HG02970 (cell line): Measurements from ENCODE around the gene LRRC47.

Experiments
- ATAC-seq: cut with Tn5 transposase; IDR thresholded peaks from one replicate; pipeline ENCODE4 v1.9.1; 2021; ENCODE audit warnings: mild to moderate bottlenecking, moderate library complexity, moderate number of reproducible peaks; ENCODE audit not compliant: unreplicated experiment, low FRiP score

Gene LRRC47

DNA sequence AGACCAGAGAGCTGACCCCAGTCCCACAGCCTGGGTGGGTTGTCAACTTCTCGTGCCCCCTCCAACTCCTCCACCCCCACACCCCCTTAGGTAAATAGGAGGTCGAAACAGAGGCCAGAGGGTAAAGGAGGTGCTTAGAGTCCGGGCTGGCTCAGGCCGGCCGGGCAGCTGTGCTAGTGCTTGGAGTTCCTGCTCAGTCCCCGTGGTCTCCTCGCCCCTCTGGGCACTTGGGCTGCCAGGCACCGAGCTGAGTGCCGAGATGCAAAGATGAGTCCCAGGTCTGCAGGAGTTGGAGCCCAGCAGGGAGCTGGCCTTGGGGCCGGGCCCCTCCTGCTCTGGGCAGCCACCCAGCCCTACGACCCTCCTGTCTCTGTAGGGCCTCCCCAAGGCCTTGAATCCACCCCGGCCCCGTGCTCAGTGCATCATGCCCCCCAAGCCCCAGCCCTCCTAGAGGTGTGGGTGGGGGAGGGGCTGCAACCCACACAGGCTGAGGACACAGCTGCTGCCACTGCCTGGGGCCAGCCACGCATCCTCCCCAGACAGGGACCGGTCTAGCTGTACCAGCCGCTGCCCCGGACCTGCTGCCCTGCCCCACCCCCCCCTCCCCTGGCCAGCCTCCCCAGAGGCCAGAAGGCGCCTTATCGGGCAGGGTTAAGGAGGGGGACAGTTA lies 21.9 kb downstream of the LRRC47 start:
- ATAC-seq = no peak

DNA sequence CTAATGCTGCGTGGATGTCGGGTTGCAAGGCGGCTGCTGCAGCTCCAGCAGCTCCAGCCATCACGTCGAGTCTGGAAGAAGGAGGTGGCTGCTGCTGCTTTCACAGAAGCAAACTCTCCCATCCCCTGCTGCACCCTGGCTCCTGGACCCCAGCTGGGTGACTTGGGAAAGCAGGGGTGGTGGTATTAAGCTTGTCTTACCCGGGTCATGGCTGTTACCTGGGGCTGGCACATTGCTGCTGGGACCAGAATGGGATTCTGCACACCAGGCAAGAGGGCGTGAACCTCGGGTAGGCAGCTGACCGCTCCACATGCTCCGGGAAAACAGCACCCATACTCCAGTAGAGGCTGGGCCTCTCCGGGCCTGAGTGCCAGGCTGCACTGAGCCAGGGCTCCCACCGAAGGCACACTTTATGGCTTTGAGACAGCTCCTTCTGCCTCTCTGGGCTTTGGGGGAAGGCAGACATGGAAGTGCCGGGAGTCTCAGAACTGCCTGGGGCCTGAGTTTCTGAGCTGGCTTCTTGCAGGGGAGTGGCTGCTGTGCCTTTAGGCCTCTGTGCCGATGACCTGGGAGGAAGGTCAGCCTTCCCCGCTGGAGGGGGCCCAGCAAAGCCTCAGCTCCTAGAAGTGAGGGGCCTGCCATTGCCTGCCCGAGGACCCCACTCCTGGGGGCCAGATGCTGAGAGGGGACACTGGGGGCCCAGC lies 22.6 kb downstream of the LRRC47 start:
- ATAC-seq = no peak

DNA sequence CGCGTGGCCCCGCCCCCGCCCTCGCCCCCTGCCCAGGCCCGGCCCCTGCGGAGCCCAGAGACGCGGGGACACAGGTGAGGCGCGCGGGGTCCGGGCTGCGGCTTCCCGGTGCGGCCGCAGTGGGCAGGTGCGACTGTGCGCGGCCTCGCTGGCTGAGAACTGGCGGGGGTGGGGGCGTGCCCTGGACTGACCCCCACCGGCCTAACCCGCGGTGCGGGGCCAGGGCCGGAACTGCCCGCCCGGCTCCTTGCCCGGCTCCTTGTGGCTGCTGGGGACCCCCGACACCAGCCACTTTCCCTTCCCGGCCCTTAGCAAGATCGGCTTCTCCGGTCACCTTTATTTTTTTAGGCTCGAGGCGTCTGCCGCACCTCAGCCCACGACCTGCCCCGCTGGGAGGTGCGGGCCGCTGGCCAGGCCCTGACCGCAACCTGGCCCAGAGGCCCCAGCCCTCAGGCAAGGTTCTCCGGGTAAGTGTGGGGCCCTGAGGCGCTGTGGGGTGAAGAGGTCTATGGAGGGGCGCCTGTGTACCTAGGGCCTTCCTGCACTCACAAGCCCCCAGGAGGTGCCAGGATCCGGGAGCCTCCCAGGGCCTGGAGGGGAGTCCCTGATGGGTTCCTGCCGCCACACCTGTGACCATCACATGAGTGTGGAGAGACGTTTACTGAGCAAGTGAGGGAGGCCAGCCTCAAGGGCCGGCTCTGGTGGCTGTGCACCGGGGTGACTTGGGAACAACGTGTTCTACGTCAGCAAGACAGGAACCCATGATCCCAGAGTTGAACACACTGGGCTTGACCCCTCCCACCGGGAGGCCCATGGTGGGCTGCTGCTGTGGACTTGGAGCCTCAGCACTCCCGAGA lies 23.4 kb downstream of the LRRC47 start, which contains the start of gene SMIM1:
SMIM1 (plus strand) TSS at position 35 of the 857 bp plus-strand sequence. CDS start 2,625 bp downstream, outside the sequence.
- peak; percentile 33 for ATAC-seq

DNA sequence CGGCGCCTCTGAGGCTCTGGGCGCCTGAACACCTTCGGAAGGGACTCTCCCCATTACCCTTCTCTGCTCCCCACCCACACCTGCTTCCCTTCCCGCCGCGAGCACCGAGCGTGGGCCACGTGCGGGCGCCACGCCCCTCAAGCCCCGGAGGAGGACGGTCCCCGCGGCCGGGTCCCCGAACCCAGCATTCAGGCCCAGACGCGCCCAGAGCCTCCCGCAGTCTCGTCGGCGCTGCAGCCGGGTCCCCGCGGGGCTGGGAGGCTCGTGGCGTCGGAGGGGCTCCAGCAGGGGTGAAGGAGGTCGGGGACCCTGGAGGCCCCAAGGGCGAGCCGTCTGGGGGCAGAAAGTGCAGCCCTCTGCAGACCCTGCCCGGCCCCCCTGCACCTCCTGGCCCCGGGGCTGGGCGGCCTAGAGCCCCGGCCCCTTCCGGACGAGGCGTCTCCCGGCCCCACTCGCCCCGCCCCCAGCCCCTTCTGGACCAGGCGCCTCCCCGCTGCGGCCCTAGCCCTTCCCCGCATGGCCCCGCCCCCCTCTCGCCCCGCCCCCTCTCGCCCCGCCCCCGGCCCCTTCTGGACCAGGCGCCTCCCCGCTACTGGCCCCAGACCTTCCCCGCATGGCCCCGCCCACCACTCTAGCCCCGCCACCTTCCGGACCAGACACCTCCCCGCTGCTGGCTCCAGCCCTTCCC lies 24.1 kb downstream of the LRRC47 start:
- peak; percentile 66 for ATAC-seq

DNA sequence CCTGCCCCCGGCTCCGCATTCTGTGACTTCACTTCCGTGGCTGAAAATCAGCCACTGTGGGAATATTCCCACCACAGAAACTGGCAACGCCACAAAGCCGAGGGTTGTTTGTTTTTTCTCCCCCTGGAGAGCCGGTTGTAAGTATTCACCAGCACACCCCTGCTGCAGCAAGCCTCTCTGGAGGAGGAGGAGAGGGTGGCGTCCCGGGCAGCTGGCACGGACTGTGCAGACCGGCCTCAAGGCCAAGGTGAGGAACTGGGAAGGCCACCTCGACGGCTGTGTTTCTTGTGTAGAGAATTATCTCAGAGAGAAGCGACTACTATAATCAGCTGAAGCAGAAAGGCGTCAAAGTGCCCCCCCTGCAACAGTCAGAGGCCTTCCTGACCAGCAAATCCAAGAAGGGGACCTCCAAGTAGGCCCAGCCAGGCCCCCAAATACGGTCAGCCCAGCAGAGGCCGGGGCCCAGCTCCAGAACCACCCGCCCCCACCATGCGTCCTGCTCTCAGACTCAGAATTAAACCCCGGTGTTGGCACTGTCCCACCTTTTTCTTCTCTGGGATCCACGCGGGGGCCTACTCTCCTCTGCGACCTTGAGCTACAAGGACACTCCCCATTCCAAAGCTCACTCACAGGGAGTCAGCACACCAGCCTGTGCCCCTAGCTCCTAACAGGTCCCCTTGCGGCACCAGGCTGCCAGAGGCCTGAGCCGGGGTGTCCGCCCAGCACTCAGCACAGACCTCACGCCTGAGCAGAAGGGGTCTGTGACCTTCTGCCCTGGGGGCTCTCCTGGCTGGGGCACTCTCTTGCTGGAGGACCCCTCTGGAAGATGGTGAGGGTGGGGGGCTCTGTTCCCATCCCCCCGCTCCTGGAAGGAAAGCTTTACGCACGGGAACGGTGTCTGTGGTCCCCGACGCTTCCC lies 24.9 kb downstream of the LRRC47 start:
- ATAC-seq = no peak

DNA sequence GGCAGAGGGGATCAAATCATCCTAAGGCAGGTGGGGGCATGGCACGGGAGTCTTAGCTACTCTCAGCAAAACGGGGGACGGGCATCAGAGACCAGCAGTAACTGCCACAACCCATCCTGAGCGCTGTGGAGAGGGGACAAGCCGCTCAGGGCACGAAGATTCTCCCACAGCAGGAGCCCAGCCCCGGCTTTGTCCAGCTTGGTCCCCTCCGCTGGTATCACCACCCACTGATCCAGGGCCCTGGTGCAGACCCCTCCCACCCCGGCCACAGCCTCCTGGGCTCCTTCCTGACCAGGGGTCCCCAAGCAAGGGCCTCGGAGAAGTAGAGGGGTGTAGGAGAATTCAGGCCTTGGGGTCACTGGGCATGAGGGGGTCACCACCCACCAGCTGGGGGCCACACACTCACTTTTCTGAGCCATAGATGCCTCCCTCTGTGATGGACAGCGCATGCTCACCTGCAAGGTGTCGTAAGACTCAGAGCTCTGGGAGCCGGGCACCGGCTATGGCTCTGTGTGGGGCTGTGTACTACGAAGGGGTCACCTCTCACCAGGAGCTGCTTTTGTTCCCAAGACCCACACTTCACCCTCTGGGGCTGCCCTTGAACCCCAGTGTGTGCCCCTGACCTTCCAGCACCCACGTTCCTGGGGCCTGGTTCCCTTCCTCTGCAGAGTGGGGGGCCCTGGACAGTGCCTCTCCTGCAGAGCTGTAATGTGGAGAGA lies 26.1 kb downstream of the LRRC47 start:
- no peak for ATAC-seq

DNA sequence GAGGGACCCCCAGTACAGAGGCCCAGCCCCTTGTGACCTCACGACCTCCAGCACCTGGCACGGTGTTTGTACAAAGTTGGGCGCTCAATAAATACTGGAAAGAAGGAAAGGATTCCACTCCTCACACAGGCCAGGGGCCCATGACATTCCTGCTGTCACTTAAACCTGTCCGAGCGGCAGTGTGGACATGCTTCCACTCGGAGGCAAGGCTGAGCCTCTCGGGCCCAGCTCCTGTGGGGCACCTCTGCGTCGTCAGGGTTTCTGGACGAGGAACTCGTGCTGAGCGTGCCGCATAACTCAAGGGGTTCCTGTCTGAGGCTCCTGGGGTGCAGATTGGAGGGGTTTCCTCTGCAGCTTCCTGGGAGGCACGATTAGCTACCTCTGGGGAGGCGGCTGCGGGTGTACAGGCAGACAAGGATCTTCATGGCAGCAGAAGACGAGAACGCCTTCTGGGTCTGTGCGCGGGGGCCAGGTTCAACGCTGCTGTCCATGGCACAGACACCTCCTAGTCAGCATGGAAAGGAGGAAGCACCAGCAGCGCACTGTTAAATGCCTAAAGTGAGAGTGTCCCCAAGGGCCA lies 27.4 kb downstream of the LRRC47 start:
- no peak for ATAC-seq

DNA sequence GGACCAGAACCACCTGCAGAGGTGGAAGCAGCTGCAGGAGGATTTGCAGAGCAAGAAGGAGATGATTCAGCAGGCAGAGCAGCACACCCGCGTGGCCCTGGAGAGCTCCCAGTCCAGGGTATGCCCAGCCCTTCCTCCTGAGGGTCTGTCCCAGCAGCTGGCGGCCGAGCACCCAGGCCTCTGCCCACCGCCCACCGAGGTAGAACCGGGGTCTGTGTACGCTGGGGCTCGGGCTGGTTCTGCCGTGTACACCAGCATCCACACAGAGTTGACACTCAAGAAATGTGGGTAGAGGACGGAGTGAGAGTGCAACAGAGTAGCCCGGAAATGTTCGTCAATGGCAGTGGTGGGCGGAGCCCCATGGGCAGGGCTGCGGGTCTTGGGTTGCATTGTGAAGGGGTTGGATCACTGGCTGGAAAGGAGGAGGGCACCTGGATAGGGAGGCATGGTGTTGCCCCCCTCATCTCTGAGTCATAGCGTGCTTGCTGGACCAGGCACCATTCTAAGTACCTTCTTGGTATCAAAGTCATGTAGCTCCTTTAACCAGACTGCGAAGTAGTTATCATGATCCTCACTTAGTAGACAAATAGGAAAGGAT lies 28.9 kb downstream of the LRRC47 start:
- ATAC-seq = no peak

DNA sequence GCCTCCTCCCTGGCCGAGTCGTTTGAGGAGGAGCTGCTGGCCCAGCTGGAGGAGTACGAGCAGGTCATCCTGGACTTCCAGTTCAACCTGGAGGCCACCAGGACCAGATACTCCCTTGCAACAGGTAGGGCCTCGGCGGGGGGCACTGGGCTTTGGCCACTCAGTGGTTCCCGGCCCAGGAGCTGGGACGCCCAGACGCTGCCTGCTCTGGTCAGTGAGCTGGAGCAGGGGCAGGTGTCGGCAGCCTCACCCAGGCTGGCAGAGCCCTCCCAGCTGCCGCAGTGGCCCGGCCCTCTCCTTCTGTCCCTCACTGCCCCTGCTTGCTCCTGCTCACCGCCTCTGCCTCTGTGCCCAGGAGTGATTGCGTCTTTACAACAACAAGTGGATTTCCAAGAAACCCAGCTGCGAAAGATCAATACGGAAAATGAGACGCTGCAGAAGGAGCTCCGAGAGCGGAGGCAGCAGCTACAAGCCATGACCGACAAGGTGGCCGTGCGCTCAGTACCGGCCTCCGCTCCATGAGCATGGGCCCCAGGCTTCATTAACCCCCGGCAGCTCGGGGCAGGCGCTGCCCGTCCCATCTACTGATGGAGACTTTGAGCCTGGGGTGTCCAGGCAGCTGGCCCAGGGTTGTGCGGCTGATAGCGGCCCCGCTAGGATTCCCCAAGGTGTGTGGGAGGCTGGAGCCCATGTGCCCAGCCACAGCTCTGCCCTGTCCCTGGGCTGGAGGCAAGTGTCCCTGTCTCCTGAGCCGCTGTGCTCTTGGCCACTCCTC lies 32.8 kb downstream of the LRRC47 start:
- ATAC-seq = no peak

DNA sequence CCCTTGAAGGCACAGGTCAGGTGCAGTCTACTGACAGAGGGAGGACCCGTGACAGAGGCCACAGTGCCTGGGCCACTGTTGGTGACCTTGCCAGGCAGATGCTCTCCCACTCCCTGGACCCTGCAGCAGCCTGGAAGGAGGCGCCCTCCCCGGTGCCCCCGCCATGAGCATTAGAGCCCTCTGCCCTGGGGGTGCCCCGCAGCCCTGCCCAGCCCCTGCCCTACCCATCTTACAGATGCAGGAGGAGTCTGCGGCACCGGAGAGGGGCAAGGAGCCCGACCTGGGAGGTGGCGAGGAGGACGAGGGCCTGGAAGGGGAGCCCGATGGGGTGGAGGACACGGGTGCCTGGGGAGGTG lies 33.4 kb downstream of the LRRC47 start:
- ATAC-seq = no peak

DNA sequence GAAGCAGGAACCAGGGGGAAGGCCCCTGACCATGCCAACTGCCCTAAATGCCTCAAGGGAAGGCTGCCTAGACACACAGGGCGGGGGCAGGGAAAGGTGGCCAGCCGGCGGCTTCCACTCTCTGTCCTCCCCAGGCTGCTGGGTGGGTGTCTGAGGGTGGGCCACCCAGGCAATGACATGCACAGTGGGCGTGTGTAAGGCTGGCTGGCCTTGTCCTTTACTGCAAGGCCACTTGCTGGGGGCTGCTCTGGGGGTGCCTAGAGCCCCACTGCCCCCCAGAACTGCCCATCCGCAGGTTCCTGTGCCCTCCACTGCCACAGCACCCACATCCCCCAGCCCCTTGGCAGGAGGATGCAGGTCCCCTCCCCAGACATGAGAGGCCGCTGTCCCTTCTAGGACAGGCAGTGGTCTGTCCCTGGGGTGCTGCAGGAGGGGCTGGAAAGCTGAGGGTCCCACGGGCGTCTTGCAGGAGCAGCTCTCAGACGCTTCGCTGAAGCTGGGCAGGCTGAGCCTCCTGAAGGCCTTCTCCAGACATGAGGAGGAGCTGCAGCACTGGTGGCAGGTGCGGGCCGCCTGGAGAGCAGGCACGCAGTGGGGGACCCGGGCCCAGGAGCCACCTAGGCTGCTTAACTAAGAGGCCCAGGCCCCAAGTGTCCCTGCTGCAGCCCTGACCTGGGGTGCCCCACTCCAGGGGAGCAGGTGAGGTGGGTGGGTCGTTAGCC lies 34.0 kb downstream of the LRRC47 start:
- ATAC-seq = no peak

DNA sequence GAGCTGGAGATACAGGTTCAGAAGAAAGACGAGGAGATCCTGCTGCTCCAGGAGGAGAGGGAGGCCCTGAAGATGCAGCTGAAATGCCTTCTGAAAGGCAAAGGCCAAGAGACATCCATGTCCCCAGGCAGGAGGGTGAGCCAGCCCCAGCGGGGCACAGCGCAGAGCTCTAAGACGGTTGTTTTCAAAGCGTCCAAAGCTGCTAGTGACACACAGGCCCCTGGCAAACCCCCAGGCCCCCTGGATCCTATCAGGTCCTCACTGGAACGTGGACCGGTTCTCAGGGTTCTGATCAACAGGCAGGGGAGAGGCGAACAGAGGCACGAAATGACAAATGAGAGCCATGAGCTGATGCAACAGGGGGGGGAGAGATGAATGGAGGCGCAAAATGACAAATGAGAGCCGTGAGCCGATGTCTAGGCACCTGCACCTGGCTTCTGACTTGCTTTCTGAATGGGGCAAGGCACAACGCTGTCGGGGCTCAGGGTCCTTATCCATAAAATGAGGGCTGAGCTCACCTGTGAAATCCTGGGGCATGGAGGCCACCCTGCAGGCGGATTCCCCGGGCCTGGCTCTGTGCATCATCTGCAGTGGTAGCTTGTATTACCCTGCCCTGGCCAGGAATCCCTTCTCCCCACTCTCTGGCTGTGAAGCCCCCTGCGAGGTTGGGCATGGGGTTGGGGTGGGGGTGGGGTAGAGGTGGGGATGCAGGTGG lies 34.8 kb downstream of the LRRC47 start:
- no peak for ATAC-seq

DNA sequence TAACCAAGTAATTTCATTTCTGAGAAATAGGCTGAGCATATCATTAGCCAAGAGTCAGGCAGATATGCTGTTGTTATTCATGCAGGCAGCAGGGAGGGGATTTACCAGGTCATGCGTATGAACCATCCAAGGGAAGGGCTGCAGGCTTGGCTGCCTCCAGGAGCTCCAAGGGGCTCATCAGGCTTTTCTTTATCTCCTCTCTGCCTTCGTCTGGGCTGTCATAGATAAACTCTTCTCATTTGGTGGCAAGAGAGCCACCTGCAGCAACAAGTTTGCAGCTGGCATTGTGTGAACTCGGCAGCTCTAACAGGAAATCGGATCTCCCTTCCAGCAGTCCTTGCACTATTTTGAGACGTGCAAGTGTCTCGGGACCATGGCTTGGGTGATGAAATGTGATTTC lies 36.5 kb downstream of the LRRC47 start:
- no peak for ATAC-seq

DNA sequence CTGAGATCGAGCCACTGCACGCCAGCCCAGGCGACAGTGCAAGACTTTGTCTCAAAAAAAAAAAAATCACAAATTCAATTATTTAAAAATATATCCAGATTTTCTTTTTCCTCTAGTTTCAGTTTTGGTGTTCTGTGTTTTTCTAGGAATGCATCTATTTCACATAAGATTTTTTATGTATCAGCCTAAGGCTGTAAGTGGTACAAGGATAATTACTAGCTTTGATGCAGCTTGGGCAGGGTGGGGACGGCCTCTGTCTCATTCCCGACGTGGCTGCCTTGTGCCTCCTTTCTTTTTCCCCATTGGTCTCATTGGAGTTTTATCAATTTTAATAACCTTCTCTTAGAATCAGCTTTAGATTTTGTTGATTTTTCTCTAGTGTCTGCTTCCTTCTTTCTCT lies 37.1 kb downstream of the LRRC47 start:
- ATAC-seq = no peak

DNA sequence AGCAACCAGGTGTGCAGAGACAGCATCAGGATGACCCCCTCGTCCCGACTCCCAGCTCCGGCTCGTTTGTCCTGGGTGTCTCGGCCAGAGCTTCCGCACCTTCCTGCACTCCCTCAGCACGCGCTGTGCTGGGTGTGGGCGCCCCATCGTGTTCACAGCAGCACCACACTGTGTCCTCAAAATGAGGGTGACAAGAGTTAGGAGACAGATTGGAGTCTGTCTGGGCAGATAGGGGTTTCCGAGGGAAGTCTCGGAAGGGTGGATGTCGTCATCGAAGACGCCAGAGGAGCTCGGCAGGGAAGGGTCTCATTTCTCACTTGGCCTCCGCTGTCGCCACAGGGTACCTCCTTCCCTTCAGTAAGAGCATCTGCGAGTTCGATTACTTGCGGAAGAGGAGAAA lies 39.9 kb downstream of the LRRC47 start:
- ATAC-seq = no peak
